GM06990 (cell line): Measurements from ENCODE around the gene CBL.

ENCODE experiments used
- DNase-seq: peaks from one replicate; pipeline ENCODE4 v3.0.0-alpha.2; 2011; ENCODE audit not compliant: insufficient read length; ENCODE audit errors: extremely low read depth
- H3K27me3 ChIP-seq: replicated peaks from 2 replicates; pipeline ENCODE4 v1.6.0; 2011; ENCODE audit warnings: low read length; ENCODE audit not compliant: control insufficient read depth, insufficient read depth
- H3K36me3 ChIP-seq: 2 replicates; pipeline ENCODE4 v1.5.1; 2011; ENCODE audit warnings: low read length; ENCODE audit not compliant: control insufficient read depth, insufficient read depth
- H3K4me3 ChIP-seq: replicated peaks from 2 replicates; pipeline ENCODE4 v1.5.1; 2011; ENCODE audit warnings: low read depth, mild to moderate bottlenecking, control low read depth, low read length
- CTCF ChIP-seq: IDR thresholded peaks from 2 replicates; pipeline ENCODE4 v1.5.1; 2011; ENCODE audit warnings: low read length, control low read depth, mild to moderate bottlenecking, inconsistent platforms; ENCODE audit not compliant: insufficient read depth, poor library complexity, severe bottlenecking

The CBL gene

GRCh38 chr11:119173453-119173852 is 32.7 kb upstream of the CBL start:
- no peak for DNase-seq
- H3K4me3 ChIP-seq = no peak overlapping the region
- peaks cover 8% of the 10 kb centered on the region for H3K36me3 ChIP-seq
- no peak for TF ChIP-seq CTCF
- H3K27me3 ChIP-seq = no peaks in the 10 kb centered on the region

DNA sequence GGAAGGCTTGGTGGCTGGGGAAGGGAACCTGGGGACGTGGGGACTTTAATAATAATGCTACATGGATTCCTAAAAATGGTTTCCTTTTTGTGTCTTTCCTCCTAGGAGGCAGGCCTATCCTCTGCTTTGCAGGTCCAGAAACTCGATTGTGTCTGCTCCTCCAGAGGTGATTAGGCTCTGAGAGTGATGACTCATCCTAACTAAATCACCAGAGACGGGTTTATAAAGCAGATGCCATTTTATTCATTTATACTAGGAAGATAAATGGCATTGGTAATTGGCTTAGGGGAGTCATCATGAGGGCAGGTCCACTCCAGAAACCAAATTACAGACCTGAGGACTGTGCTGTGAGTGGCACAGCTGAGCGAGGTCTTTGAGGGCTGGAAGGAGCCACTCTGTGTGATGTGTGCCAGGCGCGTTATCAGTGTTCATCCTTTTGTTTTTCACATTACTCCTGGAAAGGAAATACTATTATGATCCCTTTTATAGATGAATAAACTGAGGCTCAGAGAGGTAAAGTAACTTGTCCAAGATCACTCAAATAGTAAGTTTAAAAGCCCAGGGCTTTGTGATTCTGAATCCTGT is 30.6 kb upstream of the CBL start:
- Histone ChIP-seq H3K27me3 (no peaks in the 10 kb centered on the region), H3K36me3 (peaks cover 11% of the 10 kb centered on the region), H3K4me3 (no peak overlapping the region)
- TF ChIP-seq CTCF = no peak
- DNase-seq = no peak

- Histone ChIP-seq H3K36me3 (peaks cover 12% of the 10 kb centered on the region), H3K27me3 (no peaks in the 10 kb centered on the region), H3K4me3 (no peak overlapping the region)
- TF ChIP-seq CTCF = no peak
- no peak for DNase-seq
Observed at GRCh38 chr11:119178166-119178680, 27.9 kb upstream of the CBL start.

- DNase-seq = no peak
- Histone ChIP-seq H3K4me3 (no peak overlapping the region), H3K27me3 (no peaks in the 10 kb centered on the region), H3K36me3 (peaks cover 14% of the 10 kb centered on the region)
- no peak for TF ChIP-seq CTCF
Observed at GRCh38 chr11:119179342-119179741, 26.8 kb upstream of the CBL start.

DNA sequence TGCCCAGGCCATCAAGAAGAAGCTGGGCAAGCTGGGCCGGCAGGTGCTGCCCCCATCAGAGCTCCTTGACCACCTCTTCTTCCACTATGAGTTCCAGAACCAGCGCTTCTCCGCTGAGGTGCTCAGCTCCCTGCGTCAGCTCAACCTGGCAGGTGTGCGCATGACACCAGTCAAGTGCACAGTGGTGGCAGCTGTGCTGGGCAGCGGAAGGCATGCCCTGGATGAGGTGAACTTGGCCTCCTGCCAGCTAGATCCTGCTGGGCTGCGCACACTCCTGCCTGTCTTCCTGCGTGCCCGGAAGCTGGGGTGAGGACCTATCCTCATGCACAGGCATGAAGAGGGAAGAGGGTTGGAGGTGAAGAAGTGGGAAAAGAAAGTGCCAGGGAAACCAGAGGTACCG is 26.2 kb upstream of the CBL start:
- TF ChIP-seq CTCF = no peak
- Histone ChIP-seq H3K36me3 (peaks cover 8% of the 10 kb centered on the region), H3K4me3 (no peak overlapping the region), H3K27me3 (no peaks in the 10 kb centered on the region)
- no peak for DNase-seq
